ENCODE measurements around the gene CD28. TPM values are rescaled to one million over a fixed set of nuclear protein-coding genes. Genes with fewer than 3 reads are reported as not detected.

CD28 gene
- total RNA-seq, 6 donors from 2014 or later, result under 0.01 to 3.3 (median 1.4) TPM

DNA sequence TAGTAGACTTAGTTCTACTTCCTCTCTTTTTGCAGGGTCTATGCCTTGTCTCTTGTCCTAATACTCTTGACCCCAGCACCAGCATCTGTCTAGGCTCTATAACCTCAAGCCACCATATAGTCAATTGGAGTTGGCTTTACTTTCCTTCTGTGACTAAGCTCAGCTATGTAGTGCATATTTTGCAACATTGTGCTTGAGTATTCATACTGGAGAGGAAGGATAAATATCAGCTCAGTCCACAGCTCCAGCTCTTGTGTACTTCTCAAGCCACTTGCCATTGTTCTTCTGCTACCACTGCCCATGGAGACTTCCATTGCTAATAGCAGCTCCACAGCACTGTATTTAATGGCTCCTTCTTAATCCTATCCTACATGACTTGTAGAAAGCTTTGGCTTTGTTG lies 35.5 kb upstream of the CD28 start:
- no peaks in the 10 kb centered on the region for H3K36me3 ChIP-seq
- TF ChIP-seq POLR2AphosphoS5 (IDR thresholded peaks at IDR 0.05) (peak in 1 of 2 donors; percentile 8), EP300 (IDR thresholded peaks at IDR 0.05) (peak in 1 of 4 donors; percentile 68), POLR2A (IDR thresholded peaks at IDR 0.05) (no peak)
- TF ChIP-seq, protein P1, sequence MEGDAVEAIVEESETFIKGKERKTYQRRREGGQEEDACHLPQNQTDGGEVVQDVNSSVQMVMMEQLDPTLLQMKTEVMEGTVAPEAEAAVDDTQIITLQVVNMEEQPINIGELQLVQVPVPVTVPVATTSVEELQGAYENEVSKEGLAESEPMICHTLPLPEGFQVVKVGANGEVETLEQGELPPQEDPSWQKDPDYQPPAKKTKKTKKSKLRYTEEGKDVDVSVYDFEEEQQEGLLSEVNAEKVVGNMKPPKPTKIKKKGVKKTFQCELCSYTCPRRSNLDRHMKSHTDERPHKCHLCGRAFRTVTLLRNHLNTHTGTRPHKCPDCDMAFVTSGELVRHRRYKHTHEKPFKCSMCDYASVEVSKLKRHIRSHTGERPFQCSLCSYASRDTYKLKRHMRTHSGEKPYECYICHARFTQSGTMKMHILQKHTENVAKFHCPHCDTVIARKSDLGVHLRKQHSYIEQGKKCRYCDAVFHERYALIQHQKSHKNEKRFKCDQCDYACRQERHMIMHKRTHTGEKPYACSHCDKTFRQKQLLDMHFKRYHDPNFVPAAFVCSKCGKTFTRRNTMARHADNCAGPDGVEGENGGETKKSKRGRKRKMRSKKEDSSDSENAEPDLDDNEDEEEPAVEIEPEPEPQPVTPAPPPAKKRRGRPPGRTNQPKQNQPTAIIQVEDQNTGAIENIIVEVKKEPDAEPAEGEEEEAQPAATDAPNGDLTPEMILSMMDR (IDR thresholded peaks at IDR 0.05), result no peak
- peak; percentile 45 to 67 for ATAC-seq (ENCODE audit: low FRiP score in 2 of 2)
- H3K4me3 ChIP-seq, result no peak overlapping the region
- H3K27ac ChIP-seq, result peak overlapping the region in 1 of 4 donors; percentile 7
- H3K27me3 ChIP-seq, result no peaks in the 10 kb centered on the region
- H3K4me1 ChIP-seq, result peaks cover 3 to 20% (median 5%) of the 10 kb centered on the region in 4 donors
- peak in 1 of 2 donors; percentile 54 for DNase-seq
- no peaks in the 10 kb centered on the region for H3K9me3 ChIP-seq

DNA sequence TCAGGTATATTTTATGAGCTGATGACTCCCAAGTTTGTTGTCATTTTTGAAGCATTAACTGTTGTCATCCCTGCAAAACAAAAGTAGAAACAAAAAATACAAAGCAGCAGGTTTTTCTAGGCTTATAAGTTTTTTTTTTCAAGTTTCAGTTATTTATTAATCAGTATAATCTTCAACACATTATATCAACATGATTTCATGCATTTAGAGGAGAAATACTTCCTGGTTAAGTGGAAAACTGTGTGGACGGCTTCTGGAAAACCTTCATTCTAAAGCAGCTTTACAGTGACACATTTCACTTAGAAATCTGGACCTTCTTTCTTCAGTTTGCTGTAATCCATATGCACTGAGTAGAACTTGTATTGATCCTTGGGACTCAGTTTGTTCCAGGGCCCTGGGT lies 34.6 kb upstream of the CD28 start:
- Histone ChIP-seq H3K4me1 (peaks cover 3 to 20% (median 9%) of the 10 kb centered on the region in 4 donors), H3K36me3 (no peaks in the 10 kb centered on the region), H3K27me3 (no peaks in the 10 kb centered on the region), H3K9me3 (no peaks in the 10 kb centered on the region), H3K27ac (no peak overlapping the region), H3K4me3 (no peak overlapping the region)
- TF ChIP-seq POLR2A (IDR thresholded peaks at IDR 0.05), result no peak
- TF ChIP-seq POLR2AphosphoS5 (IDR thresholded peaks at IDR 0.05), result no peak
- no peak for TF ChIP-seq EP300 (IDR thresholded peaks at IDR 0.05)
- TF ChIP-seq, protein P1 (IDR thresholded peaks at IDR 0.05), result no peak
- no peak for DNase-seq
- no peak for ATAC-seq (ENCODE audit: low FRiP score in 2 of 2)
- 75 to 91% methylated on average over 1 of the region's 1 CpG for WGBS, 2 donors

DNA sequence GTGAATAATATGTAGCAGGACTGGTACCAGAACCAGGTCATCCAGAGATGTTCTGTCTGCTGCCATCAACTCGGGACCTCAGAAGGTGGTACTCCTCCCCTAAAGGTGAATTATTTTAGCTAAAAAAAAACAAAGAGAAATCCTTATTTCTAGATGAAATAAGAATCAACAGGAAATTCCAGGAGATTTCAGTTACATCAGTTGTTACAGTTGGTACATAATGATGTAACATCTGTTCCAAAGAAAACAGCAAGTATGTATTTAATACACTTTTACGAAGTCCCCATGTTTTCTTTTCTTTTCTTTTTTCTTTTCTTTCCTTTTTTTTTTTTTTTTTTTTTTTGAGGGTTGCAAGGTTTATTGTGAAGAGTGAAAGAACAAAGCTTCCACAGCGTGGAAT lies 33.6 kb upstream of the CD28 start:
- Histone ChIP-seq H3K27ac (no peak overlapping the region), H3K27me3 (no peaks in the 10 kb centered on the region), H3K4me1 (peaks cover 3 to 20% (median 9%) of the 10 kb centered on the region in 4 donors), H3K4me3 (no peak overlapping the region), H3K9me3 (no peaks in the 10 kb centered on the region), H3K36me3 (no peaks in the 10 kb centered on the region)
- DNase-seq (no peak), ATAC-seq (ENCODE audit: low FRiP score in 2 of 2) (no peak)
- 89 to 96% methylated on average over 3 of the region's 3 CpGs for WGBS, 2 donors
- TF ChIP-seq, protein P1 (IDR thresholded peaks at IDR 0.05), result no peak
- TF ChIP-seq POLR2AphosphoS5 (IDR thresholded peaks at IDR 0.05) (no peak), EP300 (IDR thresholded peaks at IDR 0.05) (no peak), POLR2A (IDR thresholded peaks at IDR 0.05) (no peak)

- peak in 1 of 2 donors; percentile 67 for ATAC-seq (ENCODE audit: low FRiP score in 2 of 2)
- H3K27ac ChIP-seq, result peak overlapping the region in 1 of 4 donors; percentile 27
Observed at GRCh38 chr2:203673933-203674332, 32.5 kb upstream of the CD28 start.

More at GRCh38 chr2:203673933-203674332, 32.5 kb upstream of the CD28 start:
- TF ChIP-seq, protein P1 (IDR thresholded peaks at IDR 0.05), result no peak
- TF ChIP-seq POLR2AphosphoS5 (IDR thresholded peaks at IDR 0.05) (no peak), POLR2A (IDR thresholded peaks at IDR 0.05) (no peak), EP300 (IDR thresholded peaks at IDR 0.05) (no peak)
- no peak overlapping the region for H3K4me3 ChIP-seq
- no peaks in the 10 kb centered on the region for H3K9me3 ChIP-seq
- H3K36me3 ChIP-seq, result no peaks in the 10 kb centered on the region
- WGBS, 2 donors, result 100% methylated on average over 1 of the region's 1 CpG
- no peak for DNase-seq
- H3K27me3 ChIP-seq, result no peaks in the 10 kb centered on the region
- H3K4me1 ChIP-seq, result peaks cover 3 to 20% (median 9%) of the 10 kb centered on the region in 4 donors
